Peyer's patch (tissue), 4 donors: Measurements from ENCODE around the gene GALNS.

Experiments used
- POLR2A ChIP-seq, 2 donors: fragments of 450-650 bp; IDR thresholded peaks; one replicate each; pipeline ENCODE4 v1.5.1; 2017; ENCODE audit warnings: antibody characterized with exemption in 2 of 2, mild to moderate bottlenecking in 2 of 2, moderate library complexity in 2 of 2
- TF ChIP-seq, protein P1 (sequence below), 6 experiments: fragments of 450-650 bp in 4 of 6; fragments of 200-600 bp in 2 of 6; sonication (generic) in 1 of 6; IDR thresholded peaks; one replicate each; pipeline ENCODE4 v1.5.1; 2017 to 2019; ENCODE audit warnings: antibody characterized with exemption in 6 of 6, mild to moderate bottlenecking in 3 of 6, moderate library complexity in 1 of 6

DNA sequence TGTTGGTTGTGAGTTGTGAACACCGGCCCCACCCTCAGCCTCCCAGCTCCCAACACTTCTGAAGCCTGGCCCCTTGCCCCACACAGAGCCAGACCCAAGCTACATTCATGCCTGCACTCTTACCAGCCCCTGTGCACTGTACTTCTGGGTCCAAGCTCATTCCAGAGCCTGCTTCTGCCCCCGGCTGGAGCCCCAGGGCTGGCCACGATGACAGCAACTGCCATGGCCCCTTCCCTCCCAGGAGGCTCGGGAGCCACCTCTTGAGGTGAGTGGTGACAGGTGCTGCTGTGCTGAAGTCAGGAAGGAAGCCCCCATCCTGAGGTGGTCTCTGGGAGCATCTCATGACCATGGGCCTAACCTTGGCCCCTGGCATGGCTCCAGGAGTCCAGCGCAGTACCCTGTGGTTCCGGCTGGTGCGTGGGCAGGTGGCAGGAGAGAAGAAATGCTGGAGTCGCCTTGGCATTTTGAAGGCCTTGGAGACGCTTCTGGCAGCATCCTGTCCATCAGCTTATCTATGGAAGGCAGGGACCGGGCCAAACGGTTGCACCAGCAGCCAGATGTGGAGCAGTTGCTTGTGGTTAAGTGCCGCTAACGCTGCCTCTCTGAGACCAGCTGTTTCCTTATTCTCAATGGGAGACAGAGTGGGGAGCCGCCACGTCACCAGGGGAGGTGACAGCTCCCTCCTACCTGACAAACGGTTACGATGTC is 57.0 kb downstream of the GALNS start:
- TF ChIP-seq, protein P1, sequence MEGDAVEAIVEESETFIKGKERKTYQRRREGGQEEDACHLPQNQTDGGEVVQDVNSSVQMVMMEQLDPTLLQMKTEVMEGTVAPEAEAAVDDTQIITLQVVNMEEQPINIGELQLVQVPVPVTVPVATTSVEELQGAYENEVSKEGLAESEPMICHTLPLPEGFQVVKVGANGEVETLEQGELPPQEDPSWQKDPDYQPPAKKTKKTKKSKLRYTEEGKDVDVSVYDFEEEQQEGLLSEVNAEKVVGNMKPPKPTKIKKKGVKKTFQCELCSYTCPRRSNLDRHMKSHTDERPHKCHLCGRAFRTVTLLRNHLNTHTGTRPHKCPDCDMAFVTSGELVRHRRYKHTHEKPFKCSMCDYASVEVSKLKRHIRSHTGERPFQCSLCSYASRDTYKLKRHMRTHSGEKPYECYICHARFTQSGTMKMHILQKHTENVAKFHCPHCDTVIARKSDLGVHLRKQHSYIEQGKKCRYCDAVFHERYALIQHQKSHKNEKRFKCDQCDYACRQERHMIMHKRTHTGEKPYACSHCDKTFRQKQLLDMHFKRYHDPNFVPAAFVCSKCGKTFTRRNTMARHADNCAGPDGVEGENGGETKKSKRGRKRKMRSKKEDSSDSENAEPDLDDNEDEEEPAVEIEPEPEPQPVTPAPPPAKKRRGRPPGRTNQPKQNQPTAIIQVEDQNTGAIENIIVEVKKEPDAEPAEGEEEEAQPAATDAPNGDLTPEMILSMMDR (IDR thresholded peaks at IDR 0.05) = no peak
- TF ChIP-seq POLR2A (IDR thresholded peaks at IDR 0.05) = no peak
